Kasumi-1 (cell line): ENCODE results near the gene KCNE2.

Experiments used
- DNase-seq, 2 experiments: peaks; one replicate each; lab custom pipeline; 2025; lab: John Stamatoyannopoulos, UW

KCNE2 gene

GRCh38 chr21:34363733-34364132 lies at the start of gene KCNE2:
Gene KCNE2, plus strand, starts transcription at chr21:34364006. Its CDS starts 6,473 bp downstream, at chr21:34370479.
- DNase-seq, result no peak

GRCh38 chr21:34319585-34319984 lies 44.2 kb upstream of the KCNE2 start:
- no peak for DNase-seq

GRCh38 chr21:34320011-34320410 lies 43.8 kb upstream of the KCNE2 start:
- DNase-seq, result no peak

GRCh38 chr21:34330055-34330454 lies 33.8 kb upstream of the KCNE2 start:
- DNase-seq, result no peak

GRCh38 chr21:34331726-34332125 lies 32.1 kb upstream of the KCNE2 start:
- DNase-seq, result no peak

- DNase-seq, result no peak
These were observed 31.5 kb upstream of the KCNE2 start for GRCh38 chr21:34332347-34332746.

- no peak for DNase-seq
These were observed 30.6 kb upstream of the KCNE2 start for GRCh38 chr21:34333121-34333739.

GRCh38 chr21:34335316-34335715 lies 28.5 kb upstream of the KCNE2 start:
- DNase-seq, result no peak

- DNase-seq, result no peak
These were observed 27.6 kb upstream of the KCNE2 start for GRCh38 chr21:34336245-34336644.

GRCh38 chr21:34336756-34337391 lies 26.9 kb upstream of the KCNE2 start:
- no peak for DNase-seq

- DNase-seq, result no peak
These were observed 26.1 kb upstream of the KCNE2 start for GRCh38 chr21:34337741-34338140.

- no peak for DNase-seq
These were observed 25.6 kb upstream of the KCNE2 start for GRCh38 chr21:34338226-34338625.

- no peak for DNase-seq
These were observed 23.7 kb upstream of the KCNE2 start for GRCh38 chr21:34340061-34340460.

- no peak for DNase-seq
These were observed 21.3 kb upstream of the KCNE2 start for GRCh38 chr21:34342476-34342875.

GRCh38 chr21:34343347-34343746 lies 20.5 kb upstream of the KCNE2 start:
- no peak for DNase-seq

GRCh38 chr21:34343838-34344381 lies 19.9 kb upstream of the KCNE2 start:
- no peak for DNase-seq

GRCh38 chr21:34344584-34344983 lies 19.2 kb upstream of the KCNE2 start:
- DNase-seq, result no peak

- DNase-seq, result no peak
These were observed 18.5 kb upstream of the KCNE2 start for GRCh38 chr21:34345091-34345871.

- DNase-seq, result no peak
These were observed 17.9 kb upstream of the KCNE2 start for GRCh38 chr21:34345892-34346291.

GRCh38 chr21:34348890-34349519 lies 14.8 kb upstream of the KCNE2 start:
- no peak for DNase-seq

- DNase-seq, result peak; percentile 82 to 84
These were observed 12.0 kb upstream of the KCNE2 start for GRCh38 chr21:34351786-34352241.

GRCh38 chr21:34352556-34352955 lies 11.2 kb upstream of the KCNE2 start:
- DNase-seq, result no peak
